GM19328 (cell line): Measurements from ENCODE around the gene EIF4E1B.

Experiments used
- ATAC-seq: cut with Tn5 transposase; IDR thresholded peaks from one replicate; pipeline ENCODE4 v1.9.1; 2021; ENCODE audit warnings: mild to moderate bottlenecking, moderate library complexity; ENCODE audit not compliant: unreplicated experiment

The EIF4E1B gene

DNA sequence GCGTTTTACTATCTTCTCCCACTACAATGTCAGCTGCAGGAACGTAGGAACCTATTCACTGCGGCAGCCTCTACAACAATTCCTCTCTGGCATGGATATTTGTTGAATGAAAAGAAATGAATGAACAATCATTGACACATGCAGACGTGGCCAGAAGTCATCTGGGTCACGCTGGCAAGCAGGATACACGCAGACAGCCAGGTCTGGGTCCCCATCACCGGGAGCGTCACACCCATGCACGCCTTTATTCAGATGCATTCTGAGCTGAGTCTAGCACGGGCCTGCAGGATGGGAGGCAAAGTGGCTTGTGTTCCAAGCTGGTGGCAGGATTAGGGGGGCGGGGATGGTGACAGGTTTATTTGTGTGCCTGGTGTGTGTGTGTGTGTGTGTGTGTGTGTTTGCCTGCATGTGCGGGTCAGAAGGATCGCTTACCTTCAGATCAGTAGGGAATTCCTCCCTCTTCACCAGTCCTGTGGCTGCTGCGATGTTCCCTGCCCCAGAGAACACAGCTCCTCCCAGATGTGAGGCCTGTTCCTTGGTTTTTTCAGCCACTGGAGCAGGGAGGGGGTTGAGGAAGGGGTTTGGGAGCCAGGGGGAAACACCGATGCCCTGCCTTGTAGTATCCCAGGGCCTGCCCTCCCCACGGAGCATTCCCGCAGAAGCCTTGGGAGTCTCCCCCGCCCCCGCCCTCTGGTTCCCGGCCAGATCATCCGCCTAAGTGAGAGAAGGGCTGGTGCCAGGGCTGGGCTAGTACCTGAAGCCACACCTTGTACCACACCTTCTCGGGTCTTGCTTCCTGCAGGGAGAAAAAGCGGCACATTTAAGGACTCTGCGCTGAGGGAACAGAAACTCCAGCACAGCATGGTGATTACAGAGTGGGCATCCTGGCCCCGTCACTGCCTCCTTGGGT, 4.3 kb upstream of the EIF4E1B start:
- no peak for ATAC-seq

DNA sequence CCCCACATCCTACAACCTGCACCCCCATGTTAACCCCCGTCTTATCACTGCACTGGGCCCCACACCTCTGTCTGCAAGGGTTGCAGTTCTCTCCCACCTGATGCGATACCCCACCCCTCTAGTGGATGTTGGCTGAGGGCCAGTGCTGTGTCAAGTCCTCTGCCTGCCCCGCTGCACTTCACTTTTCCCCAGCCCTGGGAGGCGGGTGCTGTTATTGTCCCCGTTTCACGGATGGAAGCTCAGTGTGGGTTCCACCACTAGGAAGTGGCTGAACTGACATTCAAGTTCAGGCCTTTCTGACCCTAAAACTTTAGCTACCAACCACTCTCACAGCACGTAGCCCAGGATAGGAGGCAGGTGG, 3.6 kb upstream of the EIF4E1B start:
- no peak for ATAC-seq

DNA sequence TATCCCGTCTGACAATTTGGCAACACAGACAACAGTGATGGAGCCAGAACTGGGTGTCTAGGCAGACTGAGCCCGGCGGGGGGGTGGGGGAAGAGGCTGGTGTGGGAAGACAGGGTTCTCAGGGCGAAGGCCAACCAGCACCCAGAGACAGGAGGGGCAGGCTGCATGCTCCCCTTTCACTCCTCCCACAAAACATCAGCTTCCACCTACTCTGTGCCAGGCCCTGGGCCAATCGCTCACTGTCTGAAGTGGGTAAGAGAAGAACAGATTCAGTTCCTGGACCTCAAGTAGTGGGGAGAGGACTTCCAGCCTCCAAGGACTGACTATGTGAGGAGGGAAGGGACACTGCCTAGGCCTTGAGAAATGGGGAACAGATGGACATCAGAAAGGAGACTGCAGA, 2.9 kb upstream of the EIF4E1B start:
- no peak for ATAC-seq

DNA sequence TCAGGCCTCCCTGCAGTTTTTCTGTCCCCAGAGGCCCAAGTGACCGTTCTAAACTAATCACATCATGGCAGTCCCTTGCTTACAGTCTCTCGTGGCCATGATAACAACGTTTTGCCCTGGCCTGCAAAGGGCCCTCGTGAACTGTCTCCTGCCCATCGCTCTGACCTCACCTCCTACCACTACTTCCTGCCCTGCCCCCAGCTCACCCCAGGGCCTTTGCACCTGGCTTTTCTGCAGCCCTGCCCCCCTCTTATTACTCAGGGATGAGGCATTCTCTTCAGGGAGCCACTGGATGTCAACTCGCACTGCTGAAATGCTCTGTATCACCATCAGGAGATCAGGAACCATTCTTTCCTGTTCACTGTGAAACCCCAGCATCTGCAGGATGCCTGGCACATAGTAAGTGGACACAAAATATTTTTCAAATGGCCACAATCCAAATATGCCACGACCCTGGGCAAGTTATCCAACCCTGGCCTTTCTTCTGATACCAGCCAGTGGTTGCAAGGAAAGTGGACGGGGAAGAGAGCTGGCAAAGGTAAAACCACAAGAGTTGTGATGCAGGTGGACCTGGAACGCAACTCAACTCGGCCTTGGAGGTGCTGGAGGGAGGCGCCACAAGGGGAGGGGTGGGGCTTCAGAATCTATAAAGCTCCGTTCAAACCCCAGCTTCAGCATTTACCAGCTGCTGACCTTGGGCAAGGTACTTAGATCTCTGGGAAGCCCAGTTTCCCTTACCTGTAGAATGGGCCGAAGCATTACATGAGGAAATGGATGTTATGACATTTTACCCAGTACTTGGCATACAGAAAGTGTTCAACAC, 1.9 kb upstream of the EIF4E1B start:
- no peak for ATAC-seq

DNA sequence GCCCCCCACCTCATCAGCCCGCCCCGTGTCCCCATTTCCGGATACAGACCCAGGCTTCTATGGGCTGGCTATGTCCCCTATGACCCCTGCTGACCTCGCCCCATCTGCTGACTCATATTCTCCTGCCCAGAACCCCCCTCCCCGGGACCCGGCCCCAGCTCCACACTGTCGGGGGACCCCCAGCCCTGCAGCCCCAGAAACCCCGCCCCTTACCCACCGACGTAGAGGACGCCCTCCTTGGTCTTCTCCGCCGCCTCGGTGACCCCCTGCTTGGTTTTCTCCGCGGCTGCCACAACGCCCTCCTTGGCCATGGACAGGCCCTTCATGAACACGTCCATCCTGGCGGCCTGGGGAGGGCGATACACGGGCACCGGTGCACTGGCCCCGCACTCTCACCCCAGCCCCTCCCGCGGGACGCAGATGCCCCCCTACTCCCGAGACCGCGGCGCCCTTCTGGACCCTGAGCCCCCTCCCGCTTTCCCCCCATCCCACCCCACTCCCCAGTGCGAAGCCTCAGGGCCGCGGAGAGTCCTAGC, 1.1 kb upstream of the EIF4E1B start:
- ATAC-seq = no peak

DNA sequence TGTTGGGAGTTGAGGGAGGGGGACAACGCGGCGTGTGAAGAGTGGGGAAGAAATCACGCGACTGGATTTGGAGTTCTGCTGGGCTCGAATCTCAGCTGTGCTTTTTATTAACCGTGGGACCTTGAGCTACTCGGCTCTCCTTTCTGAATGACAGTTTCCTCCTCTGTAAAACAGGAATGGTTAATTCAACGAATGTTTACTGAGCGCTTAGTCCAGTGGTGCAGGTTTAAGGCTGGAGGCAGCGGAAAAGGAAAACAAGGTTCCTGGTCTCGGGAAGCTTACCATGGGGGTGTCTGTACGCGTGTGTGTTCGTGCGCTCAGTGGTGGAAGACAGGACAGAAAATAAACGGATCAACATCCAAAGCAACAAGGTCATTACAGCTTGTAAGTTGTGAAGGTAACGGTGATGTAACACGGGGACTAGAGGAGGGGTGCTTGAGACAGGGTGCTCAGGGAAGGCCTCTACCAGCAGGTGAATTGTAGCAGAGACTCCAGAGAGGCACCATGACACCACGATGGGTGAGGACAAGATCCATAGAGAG, 277 bp downstream of the EIF4E1B start:
- no peak for ATAC-seq

DNA sequence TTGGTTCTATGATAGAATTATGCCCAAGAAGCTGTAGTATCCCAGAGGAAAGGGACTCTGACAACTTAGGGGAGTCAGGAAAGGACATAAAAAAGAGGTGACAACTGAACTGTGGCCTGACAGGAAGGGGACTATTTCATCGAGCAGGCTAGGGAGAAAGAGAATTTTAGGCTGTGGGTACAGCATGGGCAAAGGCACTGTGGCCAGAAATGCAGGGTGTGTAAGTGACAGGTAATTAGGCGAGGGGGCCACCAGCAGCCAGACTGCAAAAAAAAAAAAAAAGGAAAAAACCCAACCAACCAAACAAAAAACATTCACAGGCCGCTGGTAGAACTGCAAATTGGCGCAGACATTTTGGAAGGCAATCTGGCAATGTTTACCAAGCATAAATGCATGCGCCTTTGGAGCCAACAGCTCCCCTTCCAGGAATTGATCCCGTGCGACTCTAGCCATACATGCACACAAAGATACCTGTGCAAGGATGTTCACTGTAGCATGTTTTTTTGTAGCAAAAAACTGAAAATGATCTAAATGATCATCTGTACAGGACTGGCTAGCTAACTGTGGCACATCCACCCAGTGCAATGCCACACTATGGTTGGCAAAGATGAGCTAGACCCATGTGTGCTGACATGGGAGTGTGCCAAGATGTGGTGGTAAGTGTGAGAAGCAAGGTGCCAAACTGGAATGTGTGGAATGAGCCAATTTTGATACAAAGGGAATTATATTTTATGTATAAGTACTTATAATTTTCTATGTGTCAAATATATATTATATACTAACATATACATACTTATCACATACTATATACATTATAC, 1.1 kb downstream of the EIF4E1B start:
- no peak for ATAC-seq

DNA sequence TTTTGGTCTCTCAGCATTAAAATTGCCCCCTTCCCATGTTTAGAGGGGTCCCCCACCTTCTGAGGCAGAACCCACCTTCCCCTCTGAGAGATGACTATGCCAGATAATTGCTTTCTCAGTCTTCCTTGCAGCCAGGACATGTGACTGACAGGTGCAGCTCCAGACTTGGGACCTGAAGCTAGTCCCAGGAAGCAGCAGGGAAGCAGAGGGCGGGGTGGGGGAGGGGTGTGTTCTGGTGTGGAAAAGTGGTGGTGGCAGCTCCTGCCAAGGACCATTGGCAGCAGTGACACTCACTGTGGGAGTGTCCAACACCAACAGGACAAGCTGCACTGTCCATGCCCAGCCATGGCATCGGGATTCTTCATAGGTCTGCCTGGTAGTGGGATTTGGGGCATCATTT, 2.3 kb downstream of the EIF4E1B start:
- no peak for ATAC-seq

DNA sequence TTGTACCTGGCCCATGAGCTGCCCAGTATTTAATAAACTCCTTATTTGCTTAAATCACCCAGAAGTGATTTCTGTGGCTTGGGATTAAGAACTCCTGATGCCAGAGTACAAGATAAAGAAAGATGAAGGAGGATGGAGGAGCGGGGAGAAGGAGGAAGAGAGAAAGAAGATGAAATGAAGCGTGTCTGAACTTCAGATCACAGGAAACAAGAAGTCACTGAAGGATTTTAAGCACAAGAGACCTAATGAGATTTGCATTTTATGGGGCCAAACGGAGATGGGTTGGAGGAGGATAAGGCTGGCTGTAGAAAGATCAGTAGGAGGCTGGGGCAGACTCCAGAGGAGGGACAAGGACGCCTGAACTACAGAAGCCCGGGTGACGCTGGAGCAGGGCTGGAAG, 3.1 kb downstream of the EIF4E1B start:
- no peak for ATAC-seq

DNA sequence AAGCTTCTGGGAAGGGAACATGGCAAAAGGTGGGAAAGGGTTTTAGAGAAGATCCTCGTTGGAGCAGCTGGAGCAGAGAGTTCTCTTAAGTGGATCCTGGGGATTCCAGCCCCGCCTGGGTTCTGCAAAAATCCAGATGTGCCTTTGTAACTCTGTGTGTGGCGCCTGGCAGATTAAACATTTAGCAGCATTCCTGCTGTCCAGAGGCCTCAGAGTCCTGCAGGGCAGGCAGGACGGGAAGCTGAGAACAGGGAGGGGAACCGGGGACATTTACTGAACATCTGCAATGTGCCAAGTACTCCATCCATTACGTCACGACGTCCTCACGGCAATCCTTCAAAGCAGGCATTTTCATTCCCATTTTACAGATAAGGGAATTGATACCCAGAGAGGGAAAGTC, 6.0 kb downstream of the EIF4E1B start:
- no peak for ATAC-seq

DNA sequence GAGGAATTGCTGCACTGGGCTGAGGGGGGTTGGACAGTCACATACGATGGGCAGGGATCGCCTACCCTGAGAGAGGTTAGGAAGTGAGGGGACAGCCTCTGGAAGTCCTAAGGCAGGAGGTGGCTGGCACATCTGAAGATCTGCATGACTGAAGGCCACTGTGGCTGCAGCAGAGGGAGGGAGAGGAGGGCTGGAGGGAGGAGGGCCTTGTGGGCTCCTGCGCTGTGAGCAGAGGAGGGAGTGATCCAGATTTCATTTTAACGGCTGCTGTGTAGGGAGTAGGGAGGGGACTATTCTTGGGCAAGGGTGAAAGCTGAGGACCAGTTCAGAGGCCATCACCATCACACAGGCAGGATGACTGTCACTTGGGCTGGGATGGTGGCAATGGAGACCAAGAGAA, 7.1 kb downstream of the EIF4E1B start:
- no peak for ATAC-seq

DNA sequence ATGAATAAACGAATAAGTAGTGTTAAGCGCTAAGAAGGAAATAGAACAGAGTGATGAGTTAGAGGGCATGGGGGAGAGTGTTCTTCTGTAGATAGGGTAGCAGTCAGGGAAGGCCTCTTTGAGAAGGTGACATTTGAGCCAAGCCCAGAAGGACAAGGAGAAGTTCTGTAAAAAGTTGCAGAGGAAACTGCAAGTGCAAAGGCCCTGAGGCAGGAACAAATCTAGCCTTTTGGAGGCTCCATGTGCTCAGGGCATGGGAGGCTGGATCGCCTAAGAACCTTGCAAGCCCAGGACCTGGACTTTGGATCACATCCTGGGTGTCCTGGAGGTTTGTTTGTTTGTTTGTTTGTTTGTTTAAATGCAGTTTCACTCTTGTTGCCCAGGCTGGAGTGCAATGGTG, 8.0 kb downstream of the EIF4E1B start:
- no peak for ATAC-seq

DNA sequence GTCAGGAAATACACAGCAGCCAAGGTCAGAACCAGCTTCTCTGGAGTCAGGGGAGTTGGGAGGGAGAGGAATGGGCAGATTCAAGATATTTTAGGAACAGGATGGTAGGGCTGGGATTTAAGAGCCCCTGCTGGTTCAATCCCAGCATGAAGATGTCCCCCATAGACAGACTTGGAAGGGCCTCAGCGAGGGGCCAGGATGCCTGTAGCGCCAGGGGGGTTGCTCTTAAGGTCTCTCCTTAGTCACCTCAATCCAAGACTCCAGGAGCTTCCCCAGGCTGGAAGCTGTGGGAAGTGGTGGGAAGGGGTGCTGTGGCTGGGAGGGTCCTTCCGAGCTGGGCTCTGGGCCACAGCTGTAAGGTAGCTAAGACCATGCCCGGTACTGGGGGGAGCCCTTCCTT, 8.7 kb downstream of the EIF4E1B start:
- no peak for ATAC-seq

DNA sequence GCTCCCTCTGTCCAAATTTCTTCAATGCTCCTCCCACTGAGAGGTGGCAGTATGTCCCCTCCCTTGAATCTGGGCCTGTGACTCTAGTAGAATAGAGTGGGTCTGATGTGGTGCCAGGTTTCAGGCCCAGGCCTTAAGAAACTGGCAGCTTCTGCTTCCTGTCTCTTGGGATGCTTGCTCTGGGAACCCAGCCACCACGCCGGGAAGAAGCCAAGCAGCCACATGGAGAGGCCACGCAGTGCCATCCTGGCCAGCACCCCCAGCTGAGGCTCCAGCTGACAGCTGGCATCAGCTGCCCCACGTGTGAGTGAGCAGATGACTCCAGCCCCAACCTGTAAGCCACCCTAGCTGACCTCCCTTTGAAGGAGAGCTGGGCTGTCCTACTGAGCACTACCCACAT, 9.5 kb downstream of the EIF4E1B start:
- ATAC-seq = no peak

DNA sequence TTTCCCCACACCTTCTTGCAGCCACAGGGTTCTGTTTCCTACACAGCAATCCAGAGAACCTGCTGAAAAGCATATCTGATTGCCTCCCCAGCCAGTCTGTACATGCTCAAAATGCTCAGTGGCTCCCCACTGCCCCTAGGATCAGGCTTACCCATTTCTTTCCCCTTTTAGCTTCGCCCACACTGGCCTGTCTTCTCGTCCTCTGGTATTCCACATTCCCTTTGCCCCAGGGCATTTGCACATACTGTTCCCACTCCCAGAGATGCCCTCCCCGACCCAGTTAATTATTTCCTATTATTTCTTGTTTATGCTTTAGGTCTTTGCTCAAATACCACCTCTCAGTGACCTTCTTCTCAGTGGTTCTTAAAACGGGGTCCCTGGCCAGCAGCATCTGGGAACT, 10.1 kb downstream of the EIF4E1B start:
- no peak for ATAC-seq

DNA sequence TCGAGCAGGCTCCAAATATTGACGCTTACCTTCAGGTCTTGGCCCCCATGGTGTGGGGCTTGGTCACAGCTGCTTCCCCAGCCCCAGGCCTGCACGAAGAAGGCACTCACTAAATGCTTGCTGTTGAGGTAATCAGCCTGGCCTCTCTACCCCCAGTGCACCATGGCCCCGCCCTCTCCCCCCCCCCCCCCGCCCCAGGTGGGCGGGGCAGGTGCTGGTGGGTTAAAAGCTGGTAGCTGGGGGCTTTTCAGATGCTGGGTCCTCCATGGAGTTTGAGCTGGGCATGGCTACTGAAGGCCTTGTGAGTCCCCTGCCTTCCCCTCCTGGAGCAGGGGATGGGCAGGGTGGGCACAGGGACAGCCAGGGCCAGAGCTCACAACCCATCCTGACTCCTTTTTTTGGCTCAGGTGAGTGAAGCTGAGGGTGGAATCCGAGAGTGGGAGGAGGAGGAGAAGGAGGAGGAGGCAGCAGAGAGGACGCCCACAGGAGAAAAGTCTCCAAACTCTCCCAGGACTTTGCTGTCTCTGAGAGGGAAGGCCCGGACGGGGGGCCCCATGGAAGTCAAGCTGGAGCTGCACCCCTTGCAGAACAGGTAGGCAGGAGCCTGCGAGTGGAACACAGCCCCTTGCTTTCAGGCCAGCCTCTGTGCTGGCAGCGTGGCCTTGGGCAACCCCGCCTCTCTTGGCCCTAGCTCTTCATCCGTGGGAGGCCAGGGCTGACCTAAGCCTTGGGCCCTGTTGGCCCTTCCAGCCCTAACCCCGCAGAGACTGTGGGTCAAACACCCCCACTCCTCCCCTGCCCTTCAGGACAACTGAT, 12.4 kb downstream of the EIF4E1B start:
- no peak for ATAC-seq

DNA sequence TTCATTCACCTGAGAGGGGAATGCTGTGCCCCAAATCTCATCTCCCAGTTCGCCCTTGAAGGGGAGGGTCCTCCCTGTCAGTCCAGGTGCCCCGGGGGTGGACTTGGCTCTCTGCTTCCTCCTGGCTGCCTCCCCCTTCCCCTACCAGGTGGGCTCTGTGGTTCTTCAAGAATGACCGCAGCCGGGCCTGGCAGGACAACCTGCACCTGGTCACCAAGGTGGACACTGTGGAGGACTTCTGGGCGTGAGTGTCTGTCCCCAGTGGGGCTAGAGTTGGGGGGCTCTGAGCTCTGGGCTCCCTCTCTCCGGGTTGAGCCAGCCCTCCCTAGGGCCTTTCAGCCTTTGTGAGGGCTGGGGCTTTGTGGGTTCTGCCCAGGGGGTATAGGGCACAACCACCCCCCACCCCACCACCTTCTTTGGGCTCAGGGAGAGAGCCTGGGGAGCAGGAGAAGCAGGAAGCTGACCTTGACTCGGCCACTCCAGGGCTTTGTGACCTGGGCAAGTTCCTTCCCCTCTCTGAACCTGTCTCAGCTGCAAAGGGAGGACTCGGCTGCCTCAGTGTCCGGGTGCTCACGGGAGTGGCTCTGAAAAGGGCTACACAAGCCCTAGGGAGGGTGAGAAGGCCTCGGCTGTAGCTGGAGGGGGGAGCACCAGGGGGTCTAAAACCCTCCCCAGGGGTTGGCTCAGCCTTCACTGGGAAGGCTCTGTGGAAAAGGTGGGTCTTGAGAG, 13.2 kb downstream of the EIF4E1B start:
- no peak for ATAC-seq

DNA sequence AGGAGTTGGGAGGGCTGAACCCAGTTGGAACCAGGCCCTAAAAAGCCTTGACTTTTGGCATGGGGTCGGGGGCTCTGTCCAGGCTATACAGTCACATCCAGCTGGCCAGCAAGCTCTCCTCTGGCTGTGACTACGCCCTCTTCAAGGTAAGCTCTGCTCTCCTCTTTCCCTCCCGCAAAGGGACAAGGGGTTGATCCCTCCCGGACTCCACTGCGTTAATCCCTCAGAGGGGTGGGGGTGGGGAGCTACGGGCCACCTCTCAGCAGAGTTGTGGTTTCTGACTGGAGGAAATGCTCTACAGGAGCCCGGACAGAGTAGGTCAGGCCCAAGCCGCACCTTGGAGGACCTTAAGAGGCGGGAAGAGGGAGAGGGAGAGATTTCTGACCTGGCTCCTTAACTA, 13.8 kb downstream of the EIF4E1B start:
- no peak for ATAC-seq
